MCF 10A (cell line): ENCODE measurements around the gene TLK1. TPM values are rescaled to one million over a fixed set of nuclear protein-coding genes. Genes with fewer than 3 reads are reported as not detected.

Experiments used
- BruUV-seq: library from RNA; stranded (reverse); fragments of 400-500 nt; replicated peaks from 2 replicates; lab custom pipeline; 2021; lab: Mats Ljungman, UMichigan
- CTCF ChIA-PET: fragments of 300-600 bp; sonication (Branson Sonifier 250); formaldehyde crosslinking; extraction: SDS; loops from one replicate; lab custom pipeline; 2021; ENCODE audit warnings: antibody characterized with exemption, inconsistent platforms; lab: Yijun Ruan, JAX
- POLR2A ChIA-PET: fragments of 300-600, 350-650 bp; sonication (Branson Sonifier 250); formaldehyde crosslinking; extraction: SDS; loops from one replicate; lab custom pipeline; 2020; ENCODE audit warnings: antibody characterized with exemption, inconsistent platforms; lab: Yijun Ruan, JAX
- DNase-seq: peaks from one replicate; pipeline ENCODE4 v3.0.0-alpha.2; 2018; ENCODE audit not compliant: unreplicated experiment
- H3K27ac Mint-ChIP-seq: one replicate; pipeline ENCODE4 v1.8.0; 2022; ENCODE audit warnings: mild to moderate bottlenecking, low read depth, mixed read lengths; ENCODE audit not compliant: unreplicated experiment
- H3K27me3 Mint-ChIP-seq: one replicate; pipeline ENCODE4 v1.8.0; 2022; ENCODE audit warnings: mixed read lengths; ENCODE audit not compliant: insufficient read depth, unreplicated experiment
- H3K36me3 Mint-ChIP-seq: one replicate; pipeline ENCODE4 v1.8.0; 2022; ENCODE audit warnings: mild to moderate bottlenecking, moderate library complexity, mixed read lengths; ENCODE audit not compliant: insufficient read depth, unreplicated experiment
- H3K4me1 Mint-ChIP-seq: one replicate; pipeline ENCODE4 v1.8.0; 2022; ENCODE audit warnings: mixed read lengths; ENCODE audit not compliant: insufficient read depth, unreplicated experiment
- H3K4me3 Mint-ChIP-seq: one replicate; pipeline ENCODE4 v1.8.0; 2022; ENCODE audit warnings: mild to moderate bottlenecking, moderate library complexity, mixed read lengths; ENCODE audit not compliant: unreplicated experiment
- H3K9me3 Mint-ChIP-seq: one replicate; pipeline ENCODE4 v1.8.0; 2022; ENCODE audit warnings: mixed read lengths; ENCODE audit not compliant: unreplicated experiment
- intact Hi-C: fragments of 100-400 bp; cut with micrococcal nuclease; formaldehyde crosslinking; loops from 2 replicates; pipeline ENCODE4 v1.14.1; 2022
- total RNA-seq: library from RNA; stranded (reverse); gene quantifications from 2 replicates; pipeline ENCODE4 v1.2.3, GENCODE V29; 2022
- TF ChIP-seq, protein P1 (sequence below): fragments of 200-600 bp; IDR thresholded peaks from one replicate; pipeline ENCODE4 v1.8.0; 2022; ENCODE audit warnings: antibody characterized with exemption, mild to moderate bottlenecking; ENCODE audit not compliant: unreplicated experiment

Gene TLK1
- total RNA-seq, 1 experiment from 2014 or later = 60.6 TPM

DNA sequence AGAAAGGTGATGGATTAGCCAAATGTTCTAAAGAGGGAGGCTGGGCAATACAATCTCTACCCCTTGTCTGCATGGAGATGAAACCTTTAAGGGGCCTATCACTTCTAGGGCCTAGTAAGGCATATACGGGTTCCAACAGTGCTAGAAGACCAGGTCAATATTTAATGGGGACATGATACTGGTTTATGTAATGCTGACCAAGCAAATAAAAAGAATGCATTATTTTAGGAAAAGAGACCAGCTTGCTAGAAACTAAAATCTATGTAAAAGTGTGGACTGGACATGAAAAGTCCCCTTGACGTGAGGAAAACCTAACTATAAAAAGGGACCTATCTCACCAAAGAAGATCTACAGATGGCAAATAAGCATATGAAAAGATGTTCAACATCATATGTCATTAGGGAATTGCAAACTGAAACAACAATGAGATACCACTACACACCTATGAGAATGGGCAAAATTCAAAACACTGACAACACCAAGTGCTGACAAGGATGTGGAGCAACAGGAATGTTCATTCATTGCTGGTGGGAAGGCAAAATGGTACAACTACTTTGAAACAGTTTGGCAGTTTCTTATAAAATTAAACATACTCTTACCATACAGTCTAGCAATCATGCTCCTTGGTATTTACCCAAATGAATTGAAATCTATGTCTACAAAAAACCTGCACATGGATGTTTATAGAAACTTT lies 45.9 kb upstream of the TLK1 start:
- ChIA-PET POLR2A (no interaction called here), CTCF (no interaction called here)

DNA sequence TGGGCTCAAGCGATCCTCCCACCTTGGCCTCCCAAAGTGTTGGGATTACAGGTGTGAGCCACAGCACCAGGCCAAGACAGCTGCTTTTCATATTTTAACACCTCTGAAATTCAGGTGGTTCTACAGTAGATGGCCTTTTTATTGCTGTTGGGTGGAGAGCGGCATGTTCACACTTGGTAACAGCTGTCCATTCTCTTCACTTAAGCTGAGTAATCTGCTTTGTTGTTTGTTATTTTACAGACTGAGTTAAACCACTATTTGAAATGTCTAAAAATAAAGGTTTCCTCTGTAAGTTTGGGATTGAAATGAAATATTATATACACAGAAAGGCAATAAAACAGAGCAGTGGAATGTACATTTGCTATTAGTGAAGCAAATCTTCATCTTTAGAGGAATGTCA lies 44.9 kb upstream of the TLK1 start:
- CTCF ChIA-PET = no interaction called here
- intact Hi-C loops = no loop called here
- POLR2A ChIA-PET = no interaction called here
- no TSS peak for BruUV-seq
- Mint-ChIP-seq H3K9me3 (no peaks in the 10 kb centered on the region), H3K4me3 (no peak overlapping the region), H3K4me1 (no peaks in the 10 kb centered on the region), H3K27ac (no peak overlapping the region), H3K36me3 (peaks cover 5% of the 10 kb centered on the region), H3K27me3 (no peaks in the 10 kb centered on the region)
- no peak for DNase-seq
- TF ChIP-seq, protein P1, sequence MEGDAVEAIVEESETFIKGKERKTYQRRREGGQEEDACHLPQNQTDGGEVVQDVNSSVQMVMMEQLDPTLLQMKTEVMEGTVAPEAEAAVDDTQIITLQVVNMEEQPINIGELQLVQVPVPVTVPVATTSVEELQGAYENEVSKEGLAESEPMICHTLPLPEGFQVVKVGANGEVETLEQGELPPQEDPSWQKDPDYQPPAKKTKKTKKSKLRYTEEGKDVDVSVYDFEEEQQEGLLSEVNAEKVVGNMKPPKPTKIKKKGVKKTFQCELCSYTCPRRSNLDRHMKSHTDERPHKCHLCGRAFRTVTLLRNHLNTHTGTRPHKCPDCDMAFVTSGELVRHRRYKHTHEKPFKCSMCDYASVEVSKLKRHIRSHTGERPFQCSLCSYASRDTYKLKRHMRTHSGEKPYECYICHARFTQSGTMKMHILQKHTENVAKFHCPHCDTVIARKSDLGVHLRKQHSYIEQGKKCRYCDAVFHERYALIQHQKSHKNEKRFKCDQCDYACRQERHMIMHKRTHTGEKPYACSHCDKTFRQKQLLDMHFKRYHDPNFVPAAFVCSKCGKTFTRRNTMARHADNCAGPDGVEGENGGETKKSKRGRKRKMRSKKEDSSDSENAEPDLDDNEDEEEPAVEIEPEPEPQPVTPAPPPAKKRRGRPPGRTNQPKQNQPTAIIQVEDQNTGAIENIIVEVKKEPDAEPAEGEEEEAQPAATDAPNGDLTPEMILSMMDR = no peak

More for the DNA sequence above, 45.9 kb upstream of the TLK1 start:
- Mint-ChIP-seq H3K27ac (no peak overlapping the region), H3K4me3 (no peak overlapping the region), H3K4me1 (no peaks in the 10 kb centered on the region), H3K27me3 (no peaks in the 10 kb centered on the region), H3K9me3 (no peaks in the 10 kb centered on the region), H3K36me3 (peaks cover 5% of the 10 kb centered on the region)
- TF ChIP-seq, protein P1 = no peak
- no peak for DNase-seq
- BruUV-seq = no TSS peak
- intact Hi-C loops = no loop called here

DNA sequence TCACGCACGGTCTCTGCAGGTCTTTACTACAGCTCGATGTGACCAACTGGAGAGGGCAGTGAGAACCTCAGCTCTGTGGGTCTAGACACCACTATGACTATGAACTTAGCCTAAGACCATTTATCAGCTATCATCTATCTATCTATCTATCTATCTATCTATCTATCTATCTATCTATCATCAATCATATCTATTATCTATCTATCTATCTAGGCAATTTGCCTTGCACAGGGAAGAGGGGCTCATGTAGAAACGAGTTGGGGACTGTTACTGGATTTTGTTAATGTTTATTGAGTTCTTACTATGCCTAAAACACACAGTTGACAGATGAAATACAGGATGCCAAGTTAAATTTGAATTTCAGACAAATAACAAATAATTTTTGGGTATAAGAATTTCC lies 41.1 kb upstream of the TLK1 start:
- no peak for DNase-seq
- Mint-ChIP-seq H3K27ac (no peak overlapping the region), H3K9me3 (no peaks in the 10 kb centered on the region), H3K36me3 (peaks cover 5% of the 10 kb centered on the region), H3K27me3 (no peaks in the 10 kb centered on the region), H3K4me1 (no peaks in the 10 kb centered on the region), H3K4me3 (no peak overlapping the region)
- intact Hi-C loops = no loop called here
- no TSS peak for BruUV-seq
- TF ChIP-seq, protein P1 = no peak
- ChIA-PET CTCF (interaction anchor here (1.3 kb wide), 1 partner anchor 9 kb away, joined by 4 read pairs; no protein-coding TSS in a partner anchor), POLR2A (no interaction called here)

DNA sequence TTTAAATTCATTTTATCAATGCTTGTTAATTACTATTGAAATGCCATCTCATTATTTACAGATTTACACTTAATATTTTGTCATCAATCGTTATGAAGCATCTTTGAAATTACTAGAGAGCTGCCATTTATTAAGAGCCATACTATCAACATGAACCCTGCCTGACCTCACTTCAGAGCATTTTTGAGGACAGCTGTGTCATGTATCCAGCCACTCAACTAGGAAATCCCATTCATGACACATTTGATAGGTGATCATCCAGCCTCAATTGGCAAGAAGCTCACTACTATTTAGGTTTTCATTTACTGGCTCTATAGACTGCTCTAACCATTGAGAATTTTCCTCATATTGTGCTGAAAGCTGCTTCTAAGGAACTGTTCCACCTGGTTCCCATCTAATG lies 40.6 kb upstream of the TLK1 start:
- ChIA-PET POLR2A (no interaction called here), CTCF (interaction anchor here (0.6 to 1.3 kb wide), 2 partner anchors 9 to 400 kb away, joined by 4 read pairs; no protein-coding TSS in a partner anchor)
- no peak overlapping the region for H3K4me3 Mint-ChIP-seq
- no peak for DNase-seq
- intact Hi-C loops = no loop called here
- peaks cover 3% of the 10 kb centered on the region for H3K36me3 Mint-ChIP-seq
- TF ChIP-seq, protein P1 = no peak
- H3K9me3 Mint-ChIP-seq = no peaks in the 10 kb centered on the region
- no TSS peak for BruUV-seq
- H3K27ac Mint-ChIP-seq = no peak overlapping the region
- no peaks in the 10 kb centered on the region for H3K27me3 Mint-ChIP-seq
- no peaks in the 10 kb centered on the region for H3K4me1 Mint-ChIP-seq
